Measurements from ENCODE around the gene SLC18A2. TPM values are rescaled to one million over a fixed set of nuclear protein-coding genes. Genes with fewer than 3 reads are reported as not detected.

Gene SLC18A2
- total RNA-seq, 1 experiment from 2014 or later, result not detected

DNA sequence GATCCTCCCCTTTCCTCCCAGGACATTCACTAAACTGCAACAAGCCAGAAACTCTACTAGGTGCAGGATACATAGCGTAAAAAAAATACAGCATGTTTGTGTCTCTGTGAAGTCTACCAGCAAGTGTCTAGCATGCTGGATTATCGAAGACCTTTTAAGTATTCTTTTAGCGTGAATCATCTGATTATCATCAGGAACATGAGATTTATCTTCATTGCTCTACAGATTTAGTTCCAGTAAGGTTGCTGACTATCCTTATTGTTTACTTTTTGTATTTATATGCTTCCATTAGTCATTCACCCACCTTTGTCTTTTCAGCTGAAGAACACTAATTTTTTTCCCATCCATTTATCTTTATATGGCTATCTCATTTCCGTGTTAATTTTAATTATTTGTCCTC, 71.5 kb downstream of the SLC18A2 start:
- ATAC-seq (no peak), DNase-seq (ENCODE audit: low read depth, low spot score) (no peak)
- Histone ChIP-seq H3K27ac (ENCODE audit: low read length) (no peak overlapping the region), H3K36me3 (ENCODE audit: control insufficient read depth, insufficient read depth, low read length) (peaks cover 2% of the 10 kb centered on the region; the same call in 1 of the 2 replicates), H3K4me1 (ENCODE audit: control insufficient read depth, insufficient read depth, low read length) (no peaks in the 10 kb centered on the region), H3K27me3 (ENCODE audit: control insufficient read depth, insufficient read depth, low read length) (no peaks in the 10 kb centered on the region), H3K9me3 (ENCODE audit: control insufficient read depth, insufficient read depth, low read depth, low read length) (no peaks in the 10 kb centered on the region), H3K4me3 (ENCODE audit: low read depth in 2 of 2, low read length in 2 of 2) (no peak overlapping the region)
- ChIA-PET POLR2A (no interaction called here), CTCF (no interaction called here)
- BruUV-seq (replicated peaks), result no TSS peak
- TF ChIP-seq POLR2AphosphoS5 (IDR thresholded peaks at IDR 0.05; ENCODE audit: low read depth, low read length) (no peak), TCF7L2 (IDR thresholded peaks at IDR 0.05; ENCODE audit: low read depth, low read length) (no peak), SIN3A (IDR thresholded peaks at IDR 0.05; ENCODE audit: borderline replicate concordance, insufficient read depth, low read depth, low read length) (no peak)
- TF ChIP-seq, protein P1, sequence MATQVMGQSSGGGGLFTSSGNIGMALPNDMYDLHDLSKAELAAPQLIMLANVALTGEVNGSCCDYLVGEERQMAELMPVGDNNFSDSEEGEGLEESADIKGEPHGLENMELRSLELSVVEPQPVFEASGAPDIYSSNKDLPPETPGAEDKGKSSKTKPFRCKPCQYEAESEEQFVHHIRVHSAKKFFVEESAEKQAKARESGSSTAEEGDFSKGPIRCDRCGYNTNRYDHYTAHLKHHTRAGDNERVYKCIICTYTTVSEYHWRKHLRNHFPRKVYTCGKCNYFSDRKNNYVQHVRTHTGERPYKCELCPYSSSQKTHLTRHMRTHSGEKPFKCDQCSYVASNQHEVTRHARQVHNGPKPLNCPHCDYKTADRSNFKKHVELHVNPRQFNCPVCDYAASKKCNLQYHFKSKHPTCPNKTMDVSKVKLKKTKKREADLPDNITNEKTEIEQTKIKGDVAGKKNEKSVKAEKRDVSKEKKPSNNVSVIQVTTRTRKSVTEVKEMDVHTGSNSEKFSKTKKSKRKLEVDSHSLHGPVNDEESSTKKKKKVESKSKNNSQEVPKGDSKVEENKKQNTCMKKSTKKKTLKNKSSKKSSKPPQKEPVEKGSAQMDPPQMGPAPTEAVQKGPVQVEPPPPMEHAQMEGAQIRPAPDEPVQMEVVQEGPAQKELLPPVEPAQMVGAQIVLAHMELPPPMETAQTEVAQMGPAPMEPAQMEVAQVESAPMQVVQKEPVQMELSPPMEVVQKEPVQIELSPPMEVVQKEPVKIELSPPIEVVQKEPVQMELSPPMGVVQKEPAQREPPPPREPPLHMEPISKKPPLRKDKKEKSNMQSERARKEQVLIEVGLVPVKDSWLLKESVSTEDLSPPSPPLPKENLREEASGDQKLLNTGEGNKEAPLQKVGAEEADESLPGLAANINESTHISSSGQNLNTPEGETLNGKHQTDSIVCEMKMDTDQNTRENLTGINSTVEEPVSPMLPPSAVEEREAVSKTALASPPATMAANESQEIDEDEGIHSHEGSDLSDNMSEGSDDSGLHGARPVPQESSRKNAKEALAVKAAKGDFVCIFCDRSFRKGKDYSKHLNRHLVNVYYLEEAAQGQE (IDR thresholded peaks at IDR 0.05; ENCODE audit: insufficient read depth in 1 of 2, low read depth in 2 of 2, low read length in 1 of 2), result no peak
- TF ChIP-seq, protein P2, sequence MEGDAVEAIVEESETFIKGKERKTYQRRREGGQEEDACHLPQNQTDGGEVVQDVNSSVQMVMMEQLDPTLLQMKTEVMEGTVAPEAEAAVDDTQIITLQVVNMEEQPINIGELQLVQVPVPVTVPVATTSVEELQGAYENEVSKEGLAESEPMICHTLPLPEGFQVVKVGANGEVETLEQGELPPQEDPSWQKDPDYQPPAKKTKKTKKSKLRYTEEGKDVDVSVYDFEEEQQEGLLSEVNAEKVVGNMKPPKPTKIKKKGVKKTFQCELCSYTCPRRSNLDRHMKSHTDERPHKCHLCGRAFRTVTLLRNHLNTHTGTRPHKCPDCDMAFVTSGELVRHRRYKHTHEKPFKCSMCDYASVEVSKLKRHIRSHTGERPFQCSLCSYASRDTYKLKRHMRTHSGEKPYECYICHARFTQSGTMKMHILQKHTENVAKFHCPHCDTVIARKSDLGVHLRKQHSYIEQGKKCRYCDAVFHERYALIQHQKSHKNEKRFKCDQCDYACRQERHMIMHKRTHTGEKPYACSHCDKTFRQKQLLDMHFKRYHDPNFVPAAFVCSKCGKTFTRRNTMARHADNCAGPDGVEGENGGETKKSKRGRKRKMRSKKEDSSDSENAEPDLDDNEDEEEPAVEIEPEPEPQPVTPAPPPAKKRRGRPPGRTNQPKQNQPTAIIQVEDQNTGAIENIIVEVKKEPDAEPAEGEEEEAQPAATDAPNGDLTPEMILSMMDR (IDR thresholded peaks at IDR 0.05), result no peak
- intact Hi-C loops (cut with micrococcal nuclease; ENCODE audit: unreplicated experiment), result no loop called here
- in situ Hi-C loops (cut with HindIII; ENCODE audit: low pct_unique_long_range_greater_than_20kb, low sequenced_read_pairs), result no loop called here

DNA sequence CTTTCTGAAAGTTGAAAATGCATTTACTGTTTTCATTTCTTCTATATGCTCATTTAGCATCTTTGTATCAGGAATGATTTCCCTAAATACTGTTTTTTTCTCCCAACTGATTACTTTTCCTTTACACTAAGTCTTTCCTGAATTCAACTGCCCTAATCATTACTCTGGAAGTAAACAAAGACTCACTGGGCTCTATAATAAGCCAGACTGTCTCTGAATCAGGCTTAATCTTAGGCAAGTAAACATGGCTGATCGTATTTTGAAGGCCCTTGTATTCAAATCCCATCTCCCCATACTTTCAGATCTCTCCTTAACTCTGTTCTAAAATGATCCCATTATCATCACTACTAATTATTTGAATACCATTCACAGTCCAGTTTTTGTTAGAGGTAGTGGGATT, 72.7 kb downstream of the SLC18A2 start:
- BruUV-seq (replicated peaks), result no TSS peak
- no peaks in the 10 kb centered on the region for H3K27me3 ChIP-seq (ENCODE audit: control insufficient read depth, insufficient read depth, low read length)
- H3K4me3 ChIP-seq (ENCODE audit: low read depth in 2 of 2, low read length in 2 of 2), result no peak overlapping the region
- no peak for ATAC-seq
- CTCF ChIA-PET, result no interaction called here
- DNase-seq (ENCODE audit: low read depth, low spot score), result no peak
- POLR2A ChIA-PET, result no interaction called here
- no peaks in the 10 kb centered on the region for H3K4me1 ChIP-seq (ENCODE audit: control insufficient read depth, insufficient read depth, low read length)
- TF ChIP-seq, protein P1 (IDR thresholded peaks at IDR 0.05; ENCODE audit: insufficient read depth in 1 of 2, low read depth in 2 of 2, low read length in 1 of 2), result no peak
- TF ChIP-seq SIN3A (IDR thresholded peaks at IDR 0.05; ENCODE audit: borderline replicate concordance, insufficient read depth, low read depth, low read length) (no peak), POLR2AphosphoS5 (IDR thresholded peaks at IDR 0.05; ENCODE audit: low read depth, low read length) (no peak), TCF7L2 (IDR thresholded peaks at IDR 0.05; ENCODE audit: low read depth, low read length) (no peak)
- TF ChIP-seq, protein P2 (IDR thresholded peaks at IDR 0.05), result no peak
- in situ Hi-C loops (cut with HindIII; ENCODE audit: low pct_unique_long_range_greater_than_20kb, low sequenced_read_pairs) (no loop called here), intact Hi-C loops (cut with micrococcal nuclease; ENCODE audit: unreplicated experiment) (no loop called here)
- H3K27ac ChIP-seq (ENCODE audit: low read length), result no peak overlapping the region
- no peaks in the 10 kb centered on the region for H3K9me3 ChIP-seq (ENCODE audit: control insufficient read depth, insufficient read depth, low read depth, low read length)
- peaks cover 2% of the 10 kb centered on the region; the same call in 1 of the 2 replicates for H3K36me3 ChIP-seq (ENCODE audit: control insufficient read depth, insufficient read depth, low read length)
